GM12872 (cell line): Measurements from ENCODE around the gene ROR2.

Source experiments
- TF ChIP-seq, protein P1 (sequence below): IDR thresholded peaks from 3 replicates; pipeline ENCODE4 v1.5.1; 2011; ENCODE audit warnings: low read depth, mild to moderate bottlenecking, low read length, moderate library complexity; ENCODE audit not compliant: insufficient read depth

ROR2 gene

DNA sequence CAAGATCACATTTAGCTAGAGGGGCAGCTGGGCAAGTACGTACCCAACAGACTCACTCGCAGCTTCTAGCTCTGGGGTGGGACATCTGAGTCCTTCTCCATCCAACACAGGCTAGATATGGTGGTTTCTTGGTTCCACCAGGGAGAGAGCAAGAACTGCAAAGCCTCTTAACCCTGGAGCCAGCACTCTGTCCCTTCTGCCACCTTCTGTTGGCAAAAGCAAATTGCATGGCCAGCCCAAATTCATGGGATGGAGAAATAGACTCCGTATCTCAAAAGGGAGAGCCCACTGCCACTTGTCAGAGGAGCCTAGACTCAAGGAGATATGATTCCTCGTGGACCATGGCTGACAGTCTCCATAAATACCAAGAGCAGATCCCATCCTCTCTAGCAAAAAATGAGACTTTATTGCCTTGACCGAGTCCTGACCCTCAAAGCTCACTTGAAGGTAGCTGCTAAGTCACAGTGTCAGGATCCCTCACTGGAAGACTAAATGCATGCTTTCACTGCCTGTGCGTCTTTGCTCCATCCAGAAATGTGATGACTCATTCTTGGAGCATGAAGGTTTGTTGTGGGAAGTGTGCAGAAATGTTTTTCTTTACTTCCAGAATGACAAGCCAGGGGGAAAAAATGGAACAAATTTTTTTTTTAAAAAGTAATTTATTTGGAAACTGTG is 28.8 kb upstream of the ROR2 start:
- TF ChIP-seq, protein P1, sequence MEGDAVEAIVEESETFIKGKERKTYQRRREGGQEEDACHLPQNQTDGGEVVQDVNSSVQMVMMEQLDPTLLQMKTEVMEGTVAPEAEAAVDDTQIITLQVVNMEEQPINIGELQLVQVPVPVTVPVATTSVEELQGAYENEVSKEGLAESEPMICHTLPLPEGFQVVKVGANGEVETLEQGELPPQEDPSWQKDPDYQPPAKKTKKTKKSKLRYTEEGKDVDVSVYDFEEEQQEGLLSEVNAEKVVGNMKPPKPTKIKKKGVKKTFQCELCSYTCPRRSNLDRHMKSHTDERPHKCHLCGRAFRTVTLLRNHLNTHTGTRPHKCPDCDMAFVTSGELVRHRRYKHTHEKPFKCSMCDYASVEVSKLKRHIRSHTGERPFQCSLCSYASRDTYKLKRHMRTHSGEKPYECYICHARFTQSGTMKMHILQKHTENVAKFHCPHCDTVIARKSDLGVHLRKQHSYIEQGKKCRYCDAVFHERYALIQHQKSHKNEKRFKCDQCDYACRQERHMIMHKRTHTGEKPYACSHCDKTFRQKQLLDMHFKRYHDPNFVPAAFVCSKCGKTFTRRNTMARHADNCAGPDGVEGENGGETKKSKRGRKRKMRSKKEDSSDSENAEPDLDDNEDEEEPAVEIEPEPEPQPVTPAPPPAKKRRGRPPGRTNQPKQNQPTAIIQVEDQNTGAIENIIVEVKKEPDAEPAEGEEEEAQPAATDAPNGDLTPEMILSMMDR, result peak; percentile 48; the same call in 2 of the 3 replicates

DNA sequence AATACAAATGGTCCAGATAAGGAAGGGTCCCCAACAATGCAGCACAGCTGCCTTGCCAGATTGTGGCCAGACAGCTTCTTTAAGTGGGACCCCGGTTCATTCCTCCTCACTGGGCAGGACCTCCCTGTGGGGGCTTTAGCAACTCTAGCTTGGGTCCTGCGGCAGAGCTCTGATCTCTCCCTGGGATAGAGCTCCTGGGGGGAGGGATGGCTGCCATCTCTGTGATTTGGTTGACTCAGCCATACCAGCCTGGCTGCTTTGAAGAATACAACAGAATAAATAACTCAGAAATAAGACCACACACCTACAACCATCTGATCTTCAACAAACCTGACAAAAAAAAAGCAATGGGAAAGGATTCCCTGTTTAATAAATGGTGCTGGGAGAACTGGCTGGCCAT is 22.7 kb upstream of the ROR2 start:
- TF ChIP-seq, protein P1, result no peak

DNA sequence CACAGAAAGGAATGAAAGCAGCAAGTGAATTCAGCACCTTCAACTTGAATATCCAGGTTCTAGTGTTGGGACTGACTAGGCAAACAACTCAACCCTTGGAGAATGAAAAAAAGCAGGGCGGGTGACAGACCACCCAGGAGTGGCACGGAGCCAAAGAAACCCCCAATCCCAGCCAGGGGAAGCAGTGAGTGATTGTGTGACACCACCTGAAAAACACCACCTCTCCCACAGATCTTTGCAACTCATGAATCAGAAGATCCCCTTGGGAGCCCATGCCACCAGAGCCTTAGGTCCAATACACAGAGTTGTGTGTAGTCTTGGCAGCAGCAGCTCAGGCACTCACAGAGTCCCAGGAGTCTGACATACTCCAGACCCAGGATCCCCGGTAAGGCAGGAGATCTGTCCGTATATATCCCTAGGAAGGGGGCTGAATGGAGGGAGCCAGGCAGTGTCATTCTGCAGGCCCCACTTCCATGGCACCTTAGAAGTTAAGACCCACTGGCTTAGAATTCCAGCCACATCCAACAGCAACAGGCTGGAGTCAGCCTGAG is 22.1 kb upstream of the ROR2 start:
- TF ChIP-seq, protein P1, result no peak

DNA sequence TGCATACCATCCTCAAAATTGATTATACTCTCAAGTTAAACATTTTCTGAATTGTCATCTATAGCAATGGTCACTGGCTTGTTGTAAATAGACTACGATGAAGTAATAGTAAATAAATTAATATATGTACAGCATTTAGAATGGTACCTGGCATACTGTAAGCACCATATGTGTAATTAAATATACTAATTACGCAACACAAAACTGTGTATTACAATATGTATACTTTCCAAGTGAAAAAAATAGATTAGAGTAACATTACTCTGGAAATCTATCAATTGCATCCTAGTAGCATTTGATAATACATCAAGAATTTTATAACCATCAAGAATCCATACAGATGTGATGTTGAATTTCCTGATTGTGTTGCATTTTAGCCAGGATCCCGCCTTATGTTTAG is 17.2 kb upstream of the ROR2 start:
- TF ChIP-seq, protein P1, result no peak

DNA sequence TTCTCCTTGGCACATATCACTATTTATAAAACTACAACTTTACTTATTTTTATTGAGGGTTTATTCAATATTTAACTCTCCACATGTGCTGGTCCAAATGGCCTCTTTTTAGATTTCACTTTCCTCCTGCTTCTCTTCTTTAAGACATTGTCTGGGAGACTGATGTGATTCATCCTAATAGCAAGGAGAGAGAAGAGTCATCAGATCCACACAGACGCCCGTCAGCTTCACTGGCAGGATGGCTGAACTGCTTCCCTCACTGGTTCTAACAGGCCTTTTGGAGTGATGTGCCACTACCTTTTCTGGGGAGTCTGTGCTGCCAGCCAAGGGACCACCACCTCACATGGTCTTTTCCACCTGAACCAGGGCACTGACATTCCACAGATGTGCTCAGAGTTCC is 16.5 kb upstream of the ROR2 start:
- TF ChIP-seq, protein P1, result no peak

DNA sequence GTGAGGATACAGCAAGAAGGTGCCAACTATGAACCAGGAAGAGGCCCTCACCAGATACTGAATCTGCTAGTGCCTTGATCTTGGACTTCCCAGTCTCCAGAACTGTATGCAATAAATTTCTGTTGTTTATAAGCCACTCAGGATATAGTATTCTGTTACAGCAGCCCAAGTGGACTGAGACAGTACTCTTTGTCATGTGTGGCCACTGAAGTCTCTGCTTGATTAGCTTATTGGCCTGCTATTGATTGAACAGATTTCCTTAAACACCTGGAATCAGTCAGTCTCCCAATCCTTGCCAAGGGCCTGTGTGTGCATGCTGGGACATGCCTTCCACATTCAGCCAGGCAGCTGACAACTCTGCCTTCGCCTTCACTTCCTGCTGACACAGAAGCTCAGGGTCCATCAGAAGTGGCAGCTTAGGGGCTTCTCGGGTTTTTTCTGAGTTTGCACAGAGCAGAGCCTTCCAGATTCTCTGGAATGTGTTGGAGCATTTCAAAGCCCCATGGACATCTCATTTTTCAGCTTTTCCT is 13.7 kb upstream of the ROR2 start:
- TF ChIP-seq, protein P1, result no peak

DNA sequence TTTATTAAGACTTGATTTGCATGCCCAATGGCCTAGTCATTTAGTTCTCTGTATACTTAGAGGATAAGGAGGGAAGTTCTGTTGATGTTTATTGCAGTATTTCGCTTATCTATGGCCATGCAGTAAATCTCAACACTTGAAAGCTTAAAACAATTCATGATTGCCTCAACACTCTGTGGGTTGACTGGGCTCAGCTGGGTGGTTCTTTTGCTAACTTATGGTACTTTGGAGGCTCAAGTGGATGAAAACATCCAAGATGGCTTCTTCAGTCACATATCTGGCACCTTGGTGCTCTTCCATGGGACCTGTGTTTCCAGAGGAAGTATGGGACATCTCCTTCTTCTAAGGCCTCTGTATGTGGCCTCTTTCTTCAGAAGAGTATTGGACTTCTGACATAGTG is 10.3 kb upstream of the ROR2 start:
- TF ChIP-seq, protein P1, result no peak
